Transverse colon (tissue), 4 donors: ENCODE results near the gene PRR3.

ENCODE experiments used
- POLR2AphosphoS5 ChIP-seq, 3 donors: sonication (generic); formaldehyde crosslinking; IDR thresholded peaks; one replicate each; pipeline ENCODE4 v1.6.1; 2016; ENCODE audit warnings: antibody characterized with exemption in 3 of 3
- TF ChIP-seq, protein P1 (sequence below), 5 experiments: fragments of 200-600 bp in 3 of 5; fragments of 450-650 bp in 2 of 5; sonication (generic) in 3 of 5; IDR thresholded peaks; 1 replicate in 2 of 5; 2 replicates in 3 of 5; pipeline ENCODE4 v1.5.1; 2016 to 2017; ENCODE audit warnings: antibody characterized with exemption in 5 of 5, inconsistent platforms in 3 of 5, mild to moderate bottlenecking in 2 of 5, moderate library complexity in 1 of 5

DNA sequence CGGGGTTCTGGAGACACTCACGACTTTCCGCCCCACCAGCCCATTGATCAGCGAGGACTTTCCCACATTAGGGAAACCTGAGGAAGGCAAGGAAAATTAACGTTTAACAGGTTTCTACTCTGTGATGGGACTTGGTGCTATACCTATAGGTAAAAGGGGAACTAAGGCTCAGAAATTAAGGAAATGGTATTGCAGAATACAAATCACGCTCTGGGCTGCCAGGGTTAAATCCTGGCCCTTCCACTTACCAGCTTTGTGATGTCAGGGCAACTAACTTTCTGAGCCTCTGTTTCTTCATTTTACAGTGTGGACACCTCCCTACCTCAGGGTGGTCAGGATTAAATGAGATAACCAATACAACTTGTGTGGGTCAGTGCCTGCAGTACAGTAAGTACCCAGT is 9.6 kb upstream of the PRR3 start:
- TF ChIP-seq, protein P1, sequence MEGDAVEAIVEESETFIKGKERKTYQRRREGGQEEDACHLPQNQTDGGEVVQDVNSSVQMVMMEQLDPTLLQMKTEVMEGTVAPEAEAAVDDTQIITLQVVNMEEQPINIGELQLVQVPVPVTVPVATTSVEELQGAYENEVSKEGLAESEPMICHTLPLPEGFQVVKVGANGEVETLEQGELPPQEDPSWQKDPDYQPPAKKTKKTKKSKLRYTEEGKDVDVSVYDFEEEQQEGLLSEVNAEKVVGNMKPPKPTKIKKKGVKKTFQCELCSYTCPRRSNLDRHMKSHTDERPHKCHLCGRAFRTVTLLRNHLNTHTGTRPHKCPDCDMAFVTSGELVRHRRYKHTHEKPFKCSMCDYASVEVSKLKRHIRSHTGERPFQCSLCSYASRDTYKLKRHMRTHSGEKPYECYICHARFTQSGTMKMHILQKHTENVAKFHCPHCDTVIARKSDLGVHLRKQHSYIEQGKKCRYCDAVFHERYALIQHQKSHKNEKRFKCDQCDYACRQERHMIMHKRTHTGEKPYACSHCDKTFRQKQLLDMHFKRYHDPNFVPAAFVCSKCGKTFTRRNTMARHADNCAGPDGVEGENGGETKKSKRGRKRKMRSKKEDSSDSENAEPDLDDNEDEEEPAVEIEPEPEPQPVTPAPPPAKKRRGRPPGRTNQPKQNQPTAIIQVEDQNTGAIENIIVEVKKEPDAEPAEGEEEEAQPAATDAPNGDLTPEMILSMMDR (IDR thresholded peaks at IDR 0.05) = no peak
- no peak for TF ChIP-seq POLR2AphosphoS5 (IDR thresholded peaks at IDR 0.05)
